ENCODE measurements around the gene IL25.

IL25 gene

GRCh38 chr14:23354990-23355389 is 17.6 kb upstream of the IL25 start:
- DNase-seq, result no peak

GRCh38 chr14:23355871-23356435 is 16.7 kb upstream of the IL25 start:
- DNase-seq, result no peak

- no peak for DNase-seq
Observed at GRCh38 chr14:23356662-23357061, 15.9 kb upstream of the IL25 start.

GRCh38 chr14:23357261-23357660 is 15.3 kb upstream of the IL25 start:
- no peak for DNase-seq

GRCh38 chr14:23358042-23358441 is 14.6 kb upstream of the IL25 start:
- DNase-seq, result no peak

- no peak for DNase-seq
Observed at GRCh38 chr14:23358553-23359166, 13.9 kb upstream of the IL25 start.

GRCh38 chr14:23359167-23359626 is 13.4 kb upstream of the IL25 start:
- DNase-seq, result no peak

- no peak for DNase-seq
Observed at GRCh38 chr14:23359722-23360447, 12.7 kb upstream of the IL25 start.

- DNase-seq, result no peak
Observed at GRCh38 chr14:23360496-23360895, 12.1 kb upstream of the IL25 start.

- no peak for DNase-seq
Observed at GRCh38 chr14:23361320-23361719, 11.3 kb upstream of the IL25 start.

GRCh38 chr14:23361763-23362162 is 10.8 kb upstream of the IL25 start:
- DNase-seq, result no peak

GRCh38 chr14:23362200-23362599 is 10.4 kb upstream of the IL25 start:
- DNase-seq, result no peak

GRCh38 chr14:23364164-23365035 is 8.2 kb upstream of the IL25 start:
- DNase-seq, result no peak

GRCh38 chr14:23365036-23365731 is 7.4 kb upstream of the IL25 start, which contains the start of gene EFS:
Gene EFS (minus strand): TSS chr14:23365172. CDS start chr14:23365025, 147 bp downstream.
- no peak for DNase-seq

- DNase-seq, result no peak
Observed at GRCh38 chr14:23365732-23366425, 6.7 kb upstream of the IL25 start.

GRCh38 chr14:23366426-23366921 is 6.1 kb upstream of the IL25 start:
- DNase-seq, result no peak

- DNase-seq, result no peak
Observed at GRCh38 chr14:23370221-23370620, 2.4 kb upstream of the IL25 start.

GRCh38 chr14:23371865-23372264 is 744 bp upstream of the IL25 start:
- no peak for DNase-seq

GRCh38 chr14:23373041-23373440 is 432 bp downstream of the IL25 start:
- DNase-seq, result no peak

GRCh38 chr14:23375527-23376251 is 3.1 kb downstream of the IL25 start:
- DNase-seq, result no peak

Measured in NCI-H187 treated with DMSO at 0.1 percent for 48 hours (cell line).